HEK293 (cell line): Measurements from ENCODE around the gene KIAA0825.
A peak's percentile ranks its signal among the peaks of the same experiment; 100 is the strongest.

Experiments
- CTCF ChIA-PET: fragments of 350-600 bp; formaldehyde crosslinking; extraction: SDS; loops from one replicate; lab custom pipeline; 2021; ENCODE audit warnings: antibody characterized with exemption; lab: Yijun Ruan, JAX
- POLR2A ChIA-PET: fragments of 300-600 bp; formaldehyde crosslinking; extraction: SDS; loops from one replicate; lab custom pipeline; 2020; ENCODE audit warnings: antibody characterized with exemption, inconsistent platforms; lab: Yijun Ruan, JAX
- H3K27ac ChIP-seq: fragments of 200-500 bp; sonication (Bioruptor generic); 2 replicates; pipeline ENCODE4 v1.5.1; 2014; ENCODE audit warnings: low read depth, low read length, control low read depth, inconsistent platforms; ENCODE audit errors: extremely low read depth
- H3K36me3 ChIP-seq, 2 experiments: fragments of 200-500 bp in 1 of 2; sonication (Bioruptor generic) in 1 of 2; 1 replicate in 1 of 2; 2 replicates in 1 of 2; pipeline ENCODE4 v1.5.1; 2014 to 2017; ENCODE audit warnings: inconsistent platforms in 2 of 2, low read length in 2 of 2; ENCODE audit not compliant: control insufficient read depth in 2 of 2, insufficient read depth in 1 of 2
- H3K4me1 ChIP-seq: fragments of 200-500 bp; sonication (Bioruptor generic); 2 replicates; pipeline ENCODE4 v1.5.1; 2014; ENCODE audit warnings: mild to moderate bottlenecking, low read length, inconsistent platforms; ENCODE audit not compliant: control insufficient read depth, insufficient read depth
- H3K4me3 ChIP-seq: 2 replicates; pipeline ENCODE4 v1.5.1; 2011; ENCODE audit warnings: low read depth, mild to moderate bottlenecking, control low read depth, low read length, moderate library complexity
- H3K9me3 ChIP-seq: fragments of 200-500 bp; sonication (Bioruptor generic); 2 replicates; pipeline ENCODE4 v1.5.1; 2014; ENCODE audit warnings: low read depth, low read length, inconsistent platforms; ENCODE audit not compliant: control insufficient read depth, insufficient read depth
- BCL11A ChIP-seq: fragments of 450-650 bp; formaldehyde crosslinking; IDR thresholded peaks from 2 replicates; pipeline ENCODE4 v1.5.1; 2016; ENCODE audit warnings: low read depth, missing biosample characterization, missing genetic modification characterization
- BCL11B ChIP-seq: fragments of 450-650 bp; formaldehyde crosslinking; IDR thresholded peaks from 2 replicates; pipeline ENCODE4 v1.5.1; 2016; ENCODE audit warnings: low read depth, missing biosample characterization, missing genetic modification characterization
- FEZF1 ChIP-seq: fragments of 450-650 bp; formaldehyde crosslinking; IDR thresholded peaks from 2 replicates; pipeline ENCODE4 v1.5.1; 2016; ENCODE audit warnings: missing biosample characterization, missing genetic modification characterization
- OVOL3 ChIP-seq: fragments of 450-650 bp; formaldehyde crosslinking; IDR thresholded peaks from 2 replicates; pipeline ENCODE4 v1.5.1; 2016; ENCODE audit warnings: missing biosample characterization, missing genetic modification characterization
- PRDM1 ChIP-seq: fragments of 450-650 bp; formaldehyde crosslinking; IDR thresholded peaks from 2 replicates; pipeline ENCODE4; 2016; ENCODE audit warnings: missing biosample characterization, missing genetic modification characterization
- RBAK ChIP-seq: fragments of 450-650 bp; formaldehyde crosslinking; IDR thresholded peaks from 2 replicates; pipeline ENCODE4 v1.5.1; 2016; ENCODE audit warnings: missing biosample characterization, missing genetic modification characterization
- REPIN1 ChIP-seq: fragments of 450-650 bp; formaldehyde crosslinking; IDR thresholded peaks from 2 replicates; pipeline ENCODE4 v1.5.1; 2017; ENCODE audit warnings: missing biosample characterization, missing genetic modification characterization, low read depth
- ZBTB48 ChIP-seq: fragments of 450-650 bp; formaldehyde crosslinking; IDR thresholded peaks from 2 replicates; pipeline ENCODE4 v1.5.1; 2016; ENCODE audit warnings: missing biosample characterization, missing genetic modification characterization
- ZFHX2 ChIP-seq: fragments of 450-650 bp; formaldehyde crosslinking; conservative IDR thresholded peaks from 2 replicates; pipeline ENCODE4 v1.5.1; 2016; ENCODE audit warnings: missing biosample characterization, missing genetic modification characterization
- ZNF121 ChIP-seq: fragments of 450-650 bp; formaldehyde crosslinking; IDR thresholded peaks from 2 replicates; pipeline ENCODE4 v1.5.1; 2016; ENCODE audit warnings: missing biosample characterization, missing genetic modification characterization
- ZNF174 ChIP-seq: fragments of 450-650 bp; formaldehyde crosslinking; IDR thresholded peaks from 2 replicates; pipeline ENCODE4 v1.5.0; 2017; ENCODE audit warnings: missing biosample characterization, mild to moderate bottlenecking, missing genetic modification characterization
- ZNF544 ChIP-seq: fragments of 450-650 bp; formaldehyde crosslinking; IDR thresholded peaks from 2 replicates; pipeline ENCODE4 v1.5.0; 2017; ENCODE audit warnings: missing biosample characterization, missing genetic modification characterization
- ZNF558 ChIP-seq: fragments of 450-650 bp; formaldehyde crosslinking; IDR thresholded peaks from 2 replicates; pipeline ENCODE4 v1.5.1; 2016; ENCODE audit warnings: missing biosample characterization, missing genetic modification characterization
- ZNF610 ChIP-seq: fragments of 450-650 bp; formaldehyde crosslinking; IDR thresholded peaks from 2 replicates; pipeline ENCODE4 v1.5.1; 2016; ENCODE audit warnings: missing biosample characterization, missing genetic modification characterization, borderline replicate concordance
- ZNF626 ChIP-seq: fragments of 450-650 bp; sonication (Bioruptor Pico); formaldehyde crosslinking; IDR thresholded peaks from 2 replicates; pipeline ENCODE4 v1.5.1; 2018; ENCODE audit warnings: missing biosample characterization, missing genetic modification characterization, inconsistent platforms
- ZNF664 ChIP-seq: fragments of 450-650 bp; formaldehyde crosslinking; IDR thresholded peaks from 2 replicates; pipeline ENCODE4 v1.5.1; 2016; ENCODE audit warnings: missing biosample characterization, missing genetic modification characterization
- ZNF837 ChIP-seq: fragments of 450-650 bp; formaldehyde crosslinking; IDR thresholded peaks from 2 replicates; pipeline ENCODE4 v1.5.1; 2016; ENCODE audit warnings: missing biosample characterization, missing genetic modification characterization
- ZSCAN23 ChIP-seq: fragments of 450-650 bp; formaldehyde crosslinking; IDR thresholded peaks from 2 replicates; pipeline ENCODE4 v1.5.1; 2016; ENCODE audit warnings: missing biosample characterization, missing genetic modification characterization
- TF ChIP-seq, protein P1 (sequence below): fragments of 450-650 bp; formaldehyde crosslinking; IDR thresholded peaks from 2 replicates; pipeline ENCODE4 v1.5.1; 2016; ENCODE audit warnings: missing biosample characterization, missing genetic modification characterization
- TF ChIP-seq, protein P2 (sequence below): fragments of 450-650 bp; IDR thresholded peaks from 2 replicates; pipeline ENCODE4 v1.5.1; 2018; ENCODE audit warnings: missing biosample characterization, mild to moderate bottlenecking, missing genetic modification characterization
- TF ChIP-seq, protein P3 (sequence below): fragments of 450-650 bp; formaldehyde crosslinking; IDR thresholded peaks from 2 replicates; pipeline ENCODE4 v1.5.1; 2017; ENCODE audit warnings: missing biosample characterization, missing genetic modification characterization
- TF ChIP-seq, protein P4 (sequence below): fragments of 450-650 bp; formaldehyde crosslinking; IDR thresholded peaks from 2 replicates; pipeline ENCODE4 v1.5.1; 2016; ENCODE audit warnings: missing biosample characterization, missing genetic modification characterization
- TF ChIP-seq, protein P5 (sequence below): fragments of 450-650 bp; formaldehyde crosslinking; conservative IDR thresholded peaks from 2 replicates; pipeline ENCODE4 v1.5.1; 2016; ENCODE audit warnings: low read depth, missing biosample characterization, missing genetic modification characterization

Gene KIAA0825

DNA sequence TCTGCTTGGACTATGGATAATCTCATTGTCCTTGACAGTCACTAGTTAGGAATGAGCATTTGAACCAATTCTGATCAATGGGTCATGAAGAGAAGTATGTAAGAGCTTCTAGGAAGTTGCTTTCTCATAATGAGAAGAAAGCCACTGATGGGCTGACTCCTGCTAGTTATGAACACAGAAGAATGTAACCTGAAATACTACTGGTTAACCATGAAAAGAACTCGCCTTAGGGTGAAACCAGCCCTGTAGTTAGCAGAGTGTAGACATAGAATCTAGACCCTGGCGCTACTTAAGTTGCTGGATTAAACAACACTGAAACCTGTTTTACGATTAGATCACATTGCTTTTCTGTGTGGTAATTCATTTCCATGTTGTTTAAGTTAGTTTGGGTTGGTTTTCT, 26.6 kb upstream of the KIAA0825 start:
- no peak overlapping the region for H3K4me3 ChIP-seq
- TF ChIP-seq RBAK (no peak), ZSCAN23 (tag by site-specific recombination) (no peak), ZBTB48 (tag by site-specific recombination) (no peak), ZNF121 (no peak), ZNF174 (tag by site-specific recombination) (no peak), ZNF837 (no peak), FEZF1 (no peak), REPIN1 (tag by site-specific recombination) (no peak), BCL11A (tag by site-specific recombination) (no peak), BCL11B (no peak), ZNF664 (tag by site-specific recombination) (no peak), OVOL3 (tag by site-specific recombination) (no peak), ZFHX2 (tag by site-specific recombination) (no peak), ZNF544 (tag by site-specific recombination) (no peak)
- TF ChIP-seq, protein P1, sequence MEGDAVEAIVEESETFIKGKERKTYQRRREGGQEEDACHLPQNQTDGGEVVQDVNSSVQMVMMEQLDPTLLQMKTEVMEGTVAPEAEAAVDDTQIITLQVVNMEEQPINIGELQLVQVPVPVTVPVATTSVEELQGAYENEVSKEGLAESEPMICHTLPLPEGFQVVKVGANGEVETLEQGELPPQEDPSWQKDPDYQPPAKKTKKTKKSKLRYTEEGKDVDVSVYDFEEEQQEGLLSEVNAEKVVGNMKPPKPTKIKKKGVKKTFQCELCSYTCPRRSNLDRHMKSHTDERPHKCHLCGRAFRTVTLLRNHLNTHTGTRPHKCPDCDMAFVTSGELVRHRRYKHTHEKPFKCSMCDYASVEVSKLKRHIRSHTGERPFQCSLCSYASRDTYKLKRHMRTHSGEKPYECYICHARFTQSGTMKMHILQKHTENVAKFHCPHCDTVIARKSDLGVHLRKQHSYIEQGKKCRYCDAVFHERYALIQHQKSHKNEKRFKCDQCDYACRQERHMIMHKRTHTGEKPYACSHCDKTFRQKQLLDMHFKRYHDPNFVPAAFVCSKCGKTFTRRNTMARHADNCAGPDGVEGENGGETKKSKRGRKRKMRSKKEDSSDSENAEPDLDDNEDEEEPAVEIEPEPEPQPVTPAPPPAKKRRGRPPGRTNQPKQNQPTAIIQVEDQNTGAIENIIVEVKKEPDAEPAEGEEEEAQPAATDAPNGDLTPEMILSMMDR, result no peak
- TF ChIP-seq, protein P2, sequence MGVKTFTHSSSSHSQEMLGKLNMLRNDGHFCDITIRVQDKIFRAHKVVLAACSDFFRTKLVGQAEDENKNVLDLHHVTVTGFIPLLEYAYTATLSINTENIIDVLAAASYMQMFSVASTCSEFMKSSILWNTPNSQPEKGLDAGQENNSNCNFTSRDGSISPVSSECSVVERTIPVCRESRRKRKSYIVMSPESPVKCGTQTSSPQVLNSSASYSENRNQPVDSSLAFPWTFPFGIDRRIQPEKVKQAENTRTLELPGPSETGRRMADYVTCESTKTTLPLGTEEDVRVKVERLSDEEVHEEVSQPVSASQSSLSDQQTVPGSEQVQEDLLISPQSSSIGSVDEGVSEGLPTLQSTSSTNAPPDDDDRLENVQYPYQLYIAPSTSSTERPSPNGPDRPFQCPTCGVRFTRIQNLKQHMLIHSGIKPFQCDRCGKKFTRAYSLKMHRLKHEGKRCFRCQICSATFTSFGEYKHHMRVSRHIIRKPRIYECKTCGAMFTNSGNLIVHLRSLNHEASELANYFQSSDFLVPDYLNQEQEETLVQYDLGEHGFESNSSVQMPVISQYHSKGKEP, result no peak
- TF ChIP-seq, all 188 proteins: peak for 0
- H3K27ac ChIP-seq, result no peak overlapping the region
- peaks cover 9 to 43% of the 10 kb centered on the region in 2 experiments; a peak in 2 of 3 replicates for H3K36me3 ChIP-seq
- POLR2A ChIA-PET, result no interaction called here
- no peaks in the 10 kb centered on the region for H3K4me1 ChIP-seq
- H3K9me3 ChIP-seq, result no peaks in the 10 kb centered on the region
- CTCF ChIA-PET, result no interaction called here

DNA sequence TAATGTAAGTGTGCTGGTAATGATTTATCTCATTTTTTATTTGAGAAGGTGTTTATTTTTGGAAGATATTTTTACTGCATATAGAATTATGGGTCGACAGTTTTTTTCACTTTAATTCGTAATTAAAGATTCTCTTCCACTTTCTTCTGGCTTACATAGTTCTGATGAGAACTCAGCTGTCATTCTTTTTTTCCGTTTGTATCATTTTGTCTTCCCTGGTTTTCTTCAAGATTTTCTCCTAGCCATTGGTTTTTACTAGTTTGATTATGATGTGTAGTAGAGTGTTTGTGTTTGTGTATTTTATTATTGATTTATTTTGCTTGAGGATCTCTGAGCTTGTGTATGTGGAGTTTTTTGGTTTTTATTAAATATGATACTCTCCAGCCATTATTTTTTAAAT, 21.8 kb upstream of the KIAA0825 start:
- H3K9me3 ChIP-seq, result no peaks in the 10 kb centered on the region
- no peaks in the 10 kb centered on the region for H3K4me1 ChIP-seq
- ChIA-PET POLR2A (no interaction called here), CTCF (interaction anchor here (0.6 to 0.8 kb wide), 3 partner anchors 11 to 35 kb away, joined by 3 read pairs; no protein-coding TSS in a partner anchor)
- H3K4me3 ChIP-seq, result no peak overlapping the region
- peaks cover 17 to 42% of the 10 kb centered on the region in 2 experiments; a peak in 2 of 3 replicates for H3K36me3 ChIP-seq
- no peak overlapping the region for H3K27ac ChIP-seq
- TF ChIP-seq, protein P3, sequence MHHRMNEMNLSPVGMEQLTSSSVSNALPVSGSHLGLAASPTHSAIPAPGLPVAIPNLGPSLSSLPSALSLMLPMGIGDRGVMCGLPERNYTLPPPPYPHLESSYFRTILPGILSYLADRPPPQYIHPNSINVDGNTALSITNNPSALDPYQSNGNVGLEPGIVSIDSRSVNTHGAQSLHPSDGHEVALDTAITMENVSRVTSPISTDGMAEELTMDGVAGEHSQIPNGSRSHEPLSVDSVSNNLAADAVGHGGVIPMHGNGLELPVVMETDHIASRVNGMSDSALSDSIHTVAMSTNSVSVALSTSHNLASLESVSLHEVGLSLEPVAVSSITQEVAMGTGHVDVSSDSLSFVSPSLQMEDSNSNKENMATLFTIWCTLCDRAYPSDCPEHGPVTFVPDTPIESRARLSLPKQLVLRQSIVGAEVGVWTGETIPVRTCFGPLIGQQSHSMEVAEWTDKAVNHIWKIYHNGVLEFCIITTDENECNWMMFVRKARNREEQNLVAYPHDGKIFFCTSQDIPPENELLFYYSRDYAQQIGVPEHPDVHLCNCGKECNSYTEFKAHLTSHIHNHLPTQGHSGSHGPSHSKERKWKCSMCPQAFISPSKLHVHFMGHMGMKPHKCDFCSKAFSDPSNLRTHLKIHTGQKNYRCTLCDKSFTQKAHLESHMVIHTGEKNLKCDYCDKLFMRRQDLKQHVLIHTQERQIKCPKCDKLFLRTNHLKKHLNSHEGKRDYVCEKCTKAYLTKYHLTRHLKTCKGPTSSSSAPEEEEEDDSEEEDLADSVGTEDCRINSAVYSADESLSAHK (tag by site-specific recombination), result no peak
- TF ChIP-seq ZNF626 (tag by site-specific recombination) (no peak), PRDM1 (tag by site-specific recombination) (no peak), REPIN1 (tag by site-specific recombination) (no peak), ZNF558 (peak; percentile 35; the same call in 1 of the 2 replicates), ZNF610 (peak; percentile 49; the same call in 1 of the 2 replicates)
- TF ChIP-seq, protein P4, sequence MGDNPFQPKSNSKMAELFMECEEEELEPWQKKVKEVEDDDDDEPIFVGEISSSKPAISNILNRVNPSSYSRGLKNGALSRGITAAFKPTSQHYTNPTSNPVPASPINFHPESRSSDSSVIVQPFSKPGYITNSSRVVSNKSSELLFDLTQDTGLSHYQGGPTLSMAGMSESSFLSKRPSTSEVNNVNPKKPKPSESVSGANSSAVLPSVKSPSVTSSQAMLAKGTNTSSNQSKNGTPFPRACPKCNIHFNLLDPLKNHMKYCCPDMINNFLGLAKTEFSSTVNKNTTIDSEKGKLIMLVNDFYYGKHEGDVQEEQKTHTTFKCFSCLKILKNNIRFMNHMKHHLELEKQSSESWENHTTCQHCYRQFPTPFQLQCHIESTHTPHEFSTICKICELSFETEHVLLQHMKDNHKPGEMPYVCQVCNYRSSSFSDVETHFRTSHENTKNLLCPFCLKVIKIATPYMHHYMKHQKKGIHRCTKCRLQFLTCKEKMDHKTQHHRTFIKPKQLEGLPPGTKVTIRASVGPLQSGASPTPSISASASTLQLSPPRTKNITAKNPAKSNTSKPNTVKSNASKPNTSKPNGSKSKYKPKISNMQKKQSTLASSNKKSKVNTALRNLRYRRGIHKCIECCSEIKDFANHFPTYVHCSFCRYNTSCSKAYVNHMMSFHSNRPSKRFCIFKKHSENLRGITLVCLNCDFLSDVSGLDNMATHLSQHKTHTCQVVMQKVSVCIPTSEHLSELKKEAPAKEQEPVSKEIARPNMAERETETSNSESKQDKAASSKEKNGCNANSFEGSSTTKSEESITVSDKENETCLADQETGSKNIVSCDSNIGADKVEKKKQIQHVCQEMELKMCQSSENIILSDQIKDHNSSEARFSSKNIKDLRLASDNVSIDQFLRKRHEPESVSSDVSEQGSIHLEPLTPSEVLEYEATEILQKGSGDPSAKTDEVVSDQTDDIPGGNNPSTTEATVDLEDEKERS, result 0 out of 2 replicates have a peak, but pooled peaks have one; percentile 61
- TF ChIP-seq, protein P5, sequence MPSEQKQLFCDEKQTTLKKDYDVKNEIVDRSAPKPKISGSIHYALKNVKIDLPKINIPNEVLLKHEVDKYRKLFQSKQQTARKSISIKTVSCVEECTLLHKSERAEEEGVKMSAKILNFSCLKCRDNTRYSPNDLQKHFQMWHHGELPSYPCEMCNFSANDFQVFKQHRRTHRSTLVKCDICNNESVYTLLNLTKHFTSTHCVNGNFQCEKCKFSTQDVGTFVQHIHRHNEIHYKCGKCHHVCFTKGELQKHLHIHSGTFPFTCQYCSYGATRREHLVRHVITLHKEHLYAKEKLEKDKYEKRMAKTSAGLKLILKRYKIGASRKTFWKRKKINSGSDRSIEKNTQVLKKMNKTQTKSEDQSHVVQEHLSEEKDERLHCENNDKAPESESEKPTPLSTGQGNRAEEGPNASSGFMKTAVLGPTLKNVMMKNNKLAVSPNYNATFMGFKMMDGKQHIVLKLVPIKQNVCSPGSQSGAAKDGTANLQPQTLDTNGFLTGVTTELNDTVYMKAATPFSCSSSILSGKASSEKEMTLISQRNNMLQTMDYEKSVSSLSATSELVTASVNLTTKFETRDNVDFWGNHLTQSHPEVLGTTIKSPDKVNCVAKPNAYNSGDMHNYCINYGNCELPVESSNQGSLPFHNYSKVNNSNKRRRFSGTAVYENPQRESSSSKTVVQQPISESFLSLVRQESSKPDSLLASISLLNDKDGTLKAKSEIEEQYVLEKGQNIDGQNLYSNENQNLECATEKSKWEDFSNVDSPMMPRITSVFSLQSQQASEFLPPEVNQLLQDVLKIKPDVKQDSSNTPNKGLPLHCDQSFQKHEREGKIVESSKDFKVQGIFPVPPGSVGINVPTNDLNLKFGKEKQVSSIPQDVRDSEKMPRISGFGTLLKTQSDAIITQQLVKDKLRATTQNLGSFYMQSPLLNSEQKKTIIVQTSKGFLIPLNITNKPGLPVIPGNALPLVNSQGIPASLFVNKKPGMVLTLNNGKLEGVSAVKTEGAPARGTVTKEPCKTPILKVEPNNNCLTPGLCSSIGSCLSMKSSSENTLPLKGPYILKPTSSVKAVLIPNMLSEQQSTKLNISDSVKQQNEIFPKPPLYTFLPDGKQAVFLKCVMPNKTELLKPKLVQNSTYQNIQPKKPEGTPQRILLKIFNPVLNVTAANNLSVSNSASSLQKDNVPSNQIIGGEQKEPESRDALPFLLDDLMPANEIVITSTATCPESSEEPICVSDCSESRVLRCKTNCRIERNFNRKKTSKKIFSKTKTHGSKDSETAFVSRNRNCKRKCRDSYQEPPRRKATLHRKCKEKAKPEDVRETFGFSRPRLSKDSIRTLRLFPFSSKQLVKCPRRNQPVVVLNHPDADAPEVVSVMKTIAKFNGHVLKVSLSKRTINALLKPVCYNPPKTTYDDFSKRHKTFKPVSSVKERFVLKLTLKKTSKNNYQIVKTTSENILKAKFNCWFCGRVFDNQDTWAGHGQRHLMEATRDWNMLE, result no peak; the same call in 1 of the 2 replicates
